ENCODE data around the gene SLC2A8. TPM values are rescaled to one million over a fixed set of nuclear protein-coding genes. Genes with fewer than 3 reads are reported as not detected.

Gene SLC2A8
- polyA plus RNA-seq, 3 donors: 6.6 to 8.7 (median 6.6) TPM

GRCh38 chr9:127353882-127354281, 43.1 kb upstream of the SLC2A8 start:
- no peaks in the 10 kb centered on the region for H4K20me1 ChIP-seq (ENCODE audit: insufficient read depth, low read length)
- H3K27me3 ChIP-seq (ENCODE audit: control insufficient read depth in 2 of 2, insufficient read depth in 2 of 2, low read length in 2 of 2): no peaks in the 10 kb centered on the region
- no peaks in the 10 kb centered on the region for H3K4me1 ChIP-seq (ENCODE audit: control insufficient read depth in 1 of 2, insufficient read depth in 2 of 2, low read length in 2 of 2)
- no peaks in the 10 kb centered on the region for H3K36me3 ChIP-seq (replicated peaks in 1 of 2; ENCODE audit: control insufficient read depth in 1 of 2, insufficient read depth in 2 of 2, low read length in 2 of 2)
- no peak overlapping the region for H3K9ac ChIP-seq (ENCODE audit: insufficient read depth, low read length, poor library complexity, severe bottlenecking)
- 6% methylated on average over 3 of the region's 5 CpGs for WGBS (ENCODE audit: insufficient coverage)
- no peak overlapping the region for H3K27ac ChIP-seq (ENCODE audit: low read depth in 1 of 2, low read length in 2 of 2)
- no peaks in the 10 kb centered on the region for H3K9me3 Mint-ChIP-seq
- H3K79me2 ChIP-seq (ENCODE audit: insufficient read depth, low read length): no peaks in the 10 kb centered on the region
- no peaks in the 10 kb centered on the region for H3K4me1 Mint-ChIP-seq
- TF ChIP-seq, protein P1, sequence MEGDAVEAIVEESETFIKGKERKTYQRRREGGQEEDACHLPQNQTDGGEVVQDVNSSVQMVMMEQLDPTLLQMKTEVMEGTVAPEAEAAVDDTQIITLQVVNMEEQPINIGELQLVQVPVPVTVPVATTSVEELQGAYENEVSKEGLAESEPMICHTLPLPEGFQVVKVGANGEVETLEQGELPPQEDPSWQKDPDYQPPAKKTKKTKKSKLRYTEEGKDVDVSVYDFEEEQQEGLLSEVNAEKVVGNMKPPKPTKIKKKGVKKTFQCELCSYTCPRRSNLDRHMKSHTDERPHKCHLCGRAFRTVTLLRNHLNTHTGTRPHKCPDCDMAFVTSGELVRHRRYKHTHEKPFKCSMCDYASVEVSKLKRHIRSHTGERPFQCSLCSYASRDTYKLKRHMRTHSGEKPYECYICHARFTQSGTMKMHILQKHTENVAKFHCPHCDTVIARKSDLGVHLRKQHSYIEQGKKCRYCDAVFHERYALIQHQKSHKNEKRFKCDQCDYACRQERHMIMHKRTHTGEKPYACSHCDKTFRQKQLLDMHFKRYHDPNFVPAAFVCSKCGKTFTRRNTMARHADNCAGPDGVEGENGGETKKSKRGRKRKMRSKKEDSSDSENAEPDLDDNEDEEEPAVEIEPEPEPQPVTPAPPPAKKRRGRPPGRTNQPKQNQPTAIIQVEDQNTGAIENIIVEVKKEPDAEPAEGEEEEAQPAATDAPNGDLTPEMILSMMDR (IDR thresholded peaks at IDR 0.05): no peak
- no peak overlapping the region for H2AFZ ChIP-seq (ENCODE audit: insufficient read depth, low read depth, low read length, poor library complexity, severe bottlenecking)
- H3K4me3 ChIP-seq (replicated peaks in 1 of 3; ENCODE audit: low read depth in 2 of 3, low read length in 3 of 3): no peak overlapping the region
- no peak overlapping the region for H3K4me2 ChIP-seq (replicated peaks; ENCODE audit: extremely low read depth, low read length, poor library complexity, severe bottlenecking)
- H3K36me3 Mint-ChIP-seq: no peaks in the 10 kb centered on the region
- no peaks in the 10 kb centered on the region for H3K27me3 Mint-ChIP-seq (ENCODE audit: low read depth in 3 of 3)
- intact Hi-C loops (cut with micrococcal nuclease): no loop called here
- no peak overlapping the region for H3K4me3 Mint-ChIP-seq
- DNase-seq: no peak
- no peaks in the 10 kb centered on the region for H3K9me3 ChIP-seq (replicated peaks in 1 of 2; ENCODE audit: control insufficient read depth in 1 of 2, insufficient read depth in 1 of 2, low read length in 2 of 2)
- no peak overlapping the region for H3K27ac Mint-ChIP-seq

GRCh38 chr9:127356906-127357305, 40.1 kb upstream of the SLC2A8 start:
- Histone ChIP-seq H4K20me1 (ENCODE audit: insufficient read depth, low read length) (no peaks in the 10 kb centered on the region), H3K27ac (ENCODE audit: low read depth in 1 of 2, low read length in 2 of 2) (no peak overlapping the region), H3K36me3 (replicated peaks in 1 of 2; ENCODE audit: control insufficient read depth in 1 of 2, insufficient read depth in 2 of 2, low read length in 2 of 2) (no peaks in the 10 kb centered on the region), H3K4me3 (replicated peaks in 1 of 3; ENCODE audit: low read depth in 2 of 3, low read length in 3 of 3) (no peak overlapping the region), H3K79me2 (ENCODE audit: insufficient read depth, low read length) (no peaks in the 10 kb centered on the region), H3K4me1 (ENCODE audit: control insufficient read depth in 1 of 2, insufficient read depth in 2 of 2, low read length in 2 of 2) (peaks cover 10% of the 10 kb centered on the region in 2 donors), H3K27me3 (ENCODE audit: control insufficient read depth in 2 of 2, insufficient read depth in 2 of 2, low read length in 2 of 2) (no peaks in the 10 kb centered on the region), H2AFZ (ENCODE audit: insufficient read depth, low read depth, low read length, poor library complexity, severe bottlenecking) (no peak overlapping the region), H3K9me3 (replicated peaks in 1 of 2; ENCODE audit: control insufficient read depth in 1 of 2, insufficient read depth in 1 of 2, low read length in 2 of 2) (no peaks in the 10 kb centered on the region), H3K9ac (ENCODE audit: insufficient read depth, low read length, poor library complexity, severe bottlenecking) (no peak overlapping the region), H3K4me2 (replicated peaks; ENCODE audit: extremely low read depth, low read length, poor library complexity, severe bottlenecking) (no peak overlapping the region)
- H3K9me3 Mint-ChIP-seq: no peaks in the 10 kb centered on the region
- TF ChIP-seq, protein P1 (IDR thresholded peaks at IDR 0.05): no peak
- no peaks in the 10 kb centered on the region for H3K27me3 Mint-ChIP-seq (ENCODE audit: low read depth in 3 of 3)
- DNase-seq: no peak
- no peaks in the 10 kb centered on the region for H3K36me3 Mint-ChIP-seq
- peaks cover 12% of the 10 kb centered on the region for H3K4me1 Mint-ChIP-seq
- intact Hi-C loops (cut with micrococcal nuclease): no loop called here
- no peak overlapping the region for H3K4me3 Mint-ChIP-seq
- H3K27ac Mint-ChIP-seq: no peak overlapping the region
- 100% methylated on average over 1 of the region's 4 CpGs for WGBS (ENCODE audit: insufficient coverage)

All from CD14-positive monocyte (primary cell).